Heart right ventricle (tissue), 16 donors: ENCODE data around the gene ILDR1. TPM values are rescaled to one million over a fixed set of nuclear protein-coding genes. Genes with fewer than 3 reads are reported as not detected.

ENCODE experiments used
- ATAC-seq, 8 donors: fragments of 200-7000 bp; cut with Tn5 transposase; one replicate each; pipeline ENCODE4 v1.9.1; 2020; ENCODE audit warnings: mild to moderate bottlenecking in 8 of 8, moderate library complexity in 8 of 8, moderate number of reproducible peaks in 1 of 8
- DNase-seq, 2 donors: peaks; one replicate each; pipeline ENCODE4 v3.0.0-alpha.2; 2020
- H3K27ac ChIP-seq, 10 donors: fragments of 200-600 bp; sonication (generic) in 2 of 10; one replicate each; pipeline versions ENCODE4 v1.5.0 to v1.8.0; 2020 to 2022; ENCODE audit warnings: mild to moderate bottlenecking in 3 of 10
- H3K27me3 ChIP-seq, 7 donors: fragments of 200-600 bp; one replicate each; pipeline ENCODE4 v1.8.0; 2021 to 2022; ENCODE audit warnings: mild to moderate bottlenecking in 2 of 7
- H3K36me3 ChIP-seq, 9 donors: fragments of 200-600 bp; sonication (generic) in 1 of 9; one replicate each; pipeline versions ENCODE4 v1.5.0 to v1.8.0; 2020 to 2022; ENCODE audit warnings: mild to moderate bottlenecking in 2 of 9
- H3K4me1 ChIP-seq, 9 donors: fragments of 200-600 bp; sonication (generic) in 1 of 9; one replicate each; pipeline versions ENCODE4 v1.5.0 to v1.8.0; 2020 to 2022; ENCODE audit warnings: mild to moderate bottlenecking in 4 of 9
- H3K4me3 ChIP-seq, 10 donors: fragments of 200-600 bp; sonication (generic) in 2 of 10; one replicate each; pipeline versions ENCODE4 v1.5.0 to v1.8.0; 2020 to 2022; ENCODE audit warnings: mild to moderate bottlenecking in 7 of 10, moderate library complexity in 2 of 10
- H3K9me3 ChIP-seq, 11 donors: fragments of 200-600 bp in 10 of 11; sonication (generic) in 2 of 11; one replicate each; pipeline versions ENCODE4 v1.5.0 to v1.8.0; 2013 to 2022; ENCODE audit warnings: mild to moderate bottlenecking in 2 of 11, control low read depth in 1 of 11, moderate library complexity in 1 of 11
- WGBS, 2 donors: extraction: QIAGEN DNeasy Blood & Tissue Kit; methylation state at CpG; one replicate each; pipeline ENCODE4 v1.1.7; 2013; ENCODE audit warnings: inconsistent platforms in 1 of 2; 5-methylcytosine and 5-hydroxymethylcytosine counted together
- intact Hi-C, 10 donors: fragments of 100-400 bp; cut with DNase I; formaldehyde crosslinking; loops; one replicate each; pipeline versions ENCODE4 v1.11.1 to v1.14.2; 2022
- polyA plus RNA-seq, 2 donors: library from polyadenylated mRNA; stranded (reverse); fragments of 200-250 nt; gene quantifications; one replicate each; pipeline ENCODE4 v1.2.3, GENCODE V29; 2013
- total RNA-seq, 10 donors: library from RNA; stranded (reverse); fragmentation: NEBNext Ultra II Directional in 3 of 10; extraction: Animal tissue kit (Norgen Biotek cat#: 25700) in 3 of 10; gene quantifications; one replicate each; pipeline versions ENCODE4 v1.2.1 to v1.2.4, GENCODE V29; 2021 to 2023
- TF ChIP-seq, protein P1 (sequence below), 9 donors: fragments of 200-600 bp; sonication (generic) in 2 of 9; IDR thresholded peaks; one replicate each; pipeline versions ENCODE4 v1.5.0 to v1.8.0; 2021 to 2022; ENCODE audit warnings: antibody characterized with exemption in 9 of 9, mild to moderate bottlenecking in 5 of 9, moderate library complexity in 1 of 9
- donor health status: Arrhythmogenic right ventricular cardiomyopathy.
- donor health status: ischemic (EF 13 %, LVEDD 7.1; RV severe dilation, severe dysfunction).
- donor health status: healthy with polysubstance abuse.
- donor health status: DM: no; HTN: yes; CAD: no.
- donor health status: DM: no; HTN: no; CAD: no.
- donor health status: ischemic (EF 25% LVEDD 6.9; RV normal size, moderate dysfunction).
- donor health status: ischemic (EF 25% LVEDD 5.7; RV mildly dilated, moderate dysfunction).
- donor health status: healthy.
- donor health status: DM: yes; HTN: yes; CAD: no.
- donor health status: Ischemic cardiomyopathy.
- donor health status: ischemic (EF 35%, LVEDD 5.7; RV mildly dilated, moderate dysfunction).
- donor health status: nonischemic (EF 11% LVEDD 7.7; RV severe dilation, severe dysfunction).
- donor health status: DM: yes; HTN: yes; CAD: no.
- donor health status: PGD.
- donor health status: ischemic (EF 29% LVEDD 5.4; RV normal size, mild dysfunction).
- donor health status: nonischemic (EF 23%, LVEDD 6.1; RV moderate dilation, normal function).

The ILDR1 gene
- total and polyA plus RNA-seq, 12 donors = 0.13 to 0.25 (median 0.19) TPM; not detected in 8

DNA sequence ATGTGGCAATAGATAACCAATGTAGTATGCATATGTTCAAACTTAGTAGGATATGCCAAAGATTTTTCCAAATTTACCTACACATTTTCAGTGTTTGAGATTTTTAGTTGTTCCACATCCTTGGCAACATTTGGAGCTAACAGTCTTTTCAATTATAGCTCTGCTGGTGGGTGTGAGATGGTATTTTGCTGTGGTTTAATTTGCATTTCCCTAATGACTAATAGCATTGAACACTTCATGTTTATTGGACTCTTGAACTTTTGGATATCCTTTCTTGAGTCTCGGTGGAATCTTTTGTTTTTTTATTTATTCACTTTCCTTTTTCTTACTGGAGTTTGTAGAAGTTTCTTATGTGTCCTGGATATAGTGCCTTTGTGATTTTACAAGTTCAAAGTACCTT, 11.0 kb upstream of the ILDR1 start:
- 64 to 82% methylated on average over 1 of the region's 1 CpG for WGBS, 2 donors
- no peaks in the 10 kb centered on the region for H3K36me3 ChIP-seq
- DNase-seq = no peak
- peaks cover 0 to 13% (median 0%) of the 10 kb centered on the region in 9 donors for H3K4me1 ChIP-seq
- ATAC-seq = no peak
- H3K27me3 ChIP-seq = peaks cover 0 to 4% (median 0%) of the 10 kb centered on the region in 7 donors
- H3K4me3 ChIP-seq = no peak overlapping the region
- intact Hi-C loops = no loop called here
- peaks cover 0 to 25% (median 5%) of the 10 kb centered on the region in 11 donors for H3K9me3 ChIP-seq
- TF ChIP-seq, protein P1, sequence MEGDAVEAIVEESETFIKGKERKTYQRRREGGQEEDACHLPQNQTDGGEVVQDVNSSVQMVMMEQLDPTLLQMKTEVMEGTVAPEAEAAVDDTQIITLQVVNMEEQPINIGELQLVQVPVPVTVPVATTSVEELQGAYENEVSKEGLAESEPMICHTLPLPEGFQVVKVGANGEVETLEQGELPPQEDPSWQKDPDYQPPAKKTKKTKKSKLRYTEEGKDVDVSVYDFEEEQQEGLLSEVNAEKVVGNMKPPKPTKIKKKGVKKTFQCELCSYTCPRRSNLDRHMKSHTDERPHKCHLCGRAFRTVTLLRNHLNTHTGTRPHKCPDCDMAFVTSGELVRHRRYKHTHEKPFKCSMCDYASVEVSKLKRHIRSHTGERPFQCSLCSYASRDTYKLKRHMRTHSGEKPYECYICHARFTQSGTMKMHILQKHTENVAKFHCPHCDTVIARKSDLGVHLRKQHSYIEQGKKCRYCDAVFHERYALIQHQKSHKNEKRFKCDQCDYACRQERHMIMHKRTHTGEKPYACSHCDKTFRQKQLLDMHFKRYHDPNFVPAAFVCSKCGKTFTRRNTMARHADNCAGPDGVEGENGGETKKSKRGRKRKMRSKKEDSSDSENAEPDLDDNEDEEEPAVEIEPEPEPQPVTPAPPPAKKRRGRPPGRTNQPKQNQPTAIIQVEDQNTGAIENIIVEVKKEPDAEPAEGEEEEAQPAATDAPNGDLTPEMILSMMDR (IDR thresholded peaks at IDR 0.05) = no peak
- H3K27ac ChIP-seq = no peak overlapping the region

- Histone ChIP-seq H3K4me1 (peaks cover 0 to 13% (median 0%) of the 10 kb centered on the region in 9 donors), H3K27ac (no peak overlapping the region), H3K9me3 (peaks cover 0 to 20% (median 5%) of the 10 kb centered on the region in 11 donors), H3K36me3 (no peaks in the 10 kb centered on the region), H3K4me3 (no peak overlapping the region), H3K27me3 (peaks cover 0 to 4% (median 0%) of the 10 kb centered on the region in 7 donors)
- intact Hi-C loops = no loop called here
- DNase-seq (no peak), ATAC-seq (no peak)
- TF ChIP-seq, protein P1 (IDR thresholded peaks at IDR 0.05) = no peak
- WGBS, 2 donors = 86 to 89% methylated on average over 1 of the region's 1 CpG
Observed at GRCh38 chr3:122032531-122032930, 10.5 kb upstream of the ILDR1 start.

DNA sequence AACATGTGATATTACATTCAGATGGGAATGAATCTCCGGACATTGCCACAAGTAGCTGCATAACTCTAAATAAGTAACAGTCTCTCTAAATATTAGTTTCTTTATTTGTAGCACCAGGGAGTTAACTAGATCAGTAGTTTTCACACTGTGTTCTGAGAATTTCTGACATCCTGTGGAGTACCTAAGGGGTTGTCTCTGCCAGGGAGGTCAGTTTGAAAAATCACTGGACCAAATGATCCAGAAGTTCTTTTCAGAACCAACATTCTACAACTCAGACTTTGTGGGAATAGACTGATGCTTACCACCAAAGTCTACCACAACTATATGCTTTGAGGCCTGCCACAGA, 9.0 kb upstream of the ILDR1 start:
- intact Hi-C loops = no loop called here
- no peak overlapping the region for H3K4me3 ChIP-seq
- no peak overlapping the region for H3K27ac ChIP-seq
- TF ChIP-seq, protein P1 (IDR thresholded peaks at IDR 0.05) = no peak
- WGBS, 2 donors = 95% methylated on average over 1 of the region's 1 CpG
- DNase-seq = no peak
- peaks cover 0 to 6% (median 0%) of the 10 kb centered on the region in 11 donors for H3K9me3 ChIP-seq
- H3K36me3 ChIP-seq = no peaks in the 10 kb centered on the region
- peaks cover 0 to 4% (median 0%) of the 10 kb centered on the region in 7 donors for H3K27me3 ChIP-seq
- peaks cover 0 to 13% (median 0%) of the 10 kb centered on the region in 9 donors for H3K4me1 ChIP-seq
- ATAC-seq = no peak

DNA sequence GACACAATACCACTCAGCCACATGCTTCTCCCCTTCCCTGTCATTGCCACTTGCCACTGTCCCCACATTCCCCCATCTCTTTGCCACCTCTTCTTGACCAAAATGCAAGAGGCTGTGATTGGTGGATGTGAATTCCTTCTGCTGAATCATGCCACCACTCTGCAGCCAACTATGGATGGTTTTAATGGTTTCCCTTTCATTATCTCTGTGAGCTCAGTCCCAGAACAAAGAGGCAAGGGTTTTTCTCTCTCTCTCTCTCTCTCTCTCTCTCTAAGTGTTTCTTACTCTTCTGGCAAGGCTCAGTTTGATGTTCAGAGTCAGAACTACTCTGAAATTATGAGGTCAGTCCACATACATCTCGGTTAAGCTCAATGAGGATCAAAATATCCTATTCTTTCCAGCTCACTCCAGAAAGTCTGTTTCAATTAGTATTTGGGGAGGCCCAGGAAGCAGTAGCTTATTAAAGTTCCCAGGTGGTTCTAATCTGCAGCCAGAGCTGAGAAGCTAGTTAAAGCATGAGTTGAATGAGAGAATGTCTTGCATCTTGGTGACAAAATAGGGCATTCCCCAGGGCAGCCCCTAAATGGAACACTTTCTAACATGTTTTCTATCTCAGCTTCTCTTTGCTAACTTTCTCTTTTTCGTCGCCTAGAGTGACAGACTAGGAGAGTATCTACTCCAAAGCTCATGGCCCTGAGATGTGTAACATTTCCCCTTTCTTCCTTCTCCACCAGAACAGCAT, 8.5 kb upstream of the ILDR1 start:
- no peaks in the 10 kb centered on the region for H3K36me3 ChIP-seq
- H3K9me3 ChIP-seq = peaks cover 0 to under 1% (median 0%) of the 10 kb centered on the region in 11 donors
- DNase-seq (no peak), ATAC-seq (no peak)
- TF ChIP-seq, protein P1 (IDR thresholded peaks at IDR 0.05) = no peak
- H3K27me3 ChIP-seq = peaks cover 0 to 4% (median 0%) of the 10 kb centered on the region in 7 donors
- H3K4me3 ChIP-seq = no peak overlapping the region
- H3K27ac ChIP-seq = peak overlapping the region in 1 of 10 donors; percentile 34
- intact Hi-C loops = no loop called here
- 74 to 81% methylated on average over 3 of the region's 3 CpGs for WGBS, 2 donors
- H3K4me1 ChIP-seq = peaks cover 0 to 13% (median 0%) of the 10 kb centered on the region in 9 donors
